NT2/D1 (cell line): ENCODE measurements around the gene EBNA1BP2.

Experiments used
- DNase-seq: peaks from one replicate; pipeline ENCODE4 v3.0.0-alpha.2; 2011; ENCODE audit warnings: low read depth, low spot score
- H3K27me3 ChIP-seq: 2 replicates; pipeline ENCODE4 v1.6.0; 2011; ENCODE audit warnings: mild to moderate bottlenecking; ENCODE audit not compliant: insufficient read length, insufficient read depth
- H3K36me3 ChIP-seq: 2 replicates; pipeline ENCODE4 v1.6.1; 2011; ENCODE audit warnings: mild to moderate bottlenecking, low read length, mixed read lengths; ENCODE audit not compliant: insufficient read depth, insufficient read length
- H3K4me1 ChIP-seq: 2 replicates; pipeline ENCODE4 v1.5.1; 2011; ENCODE audit not compliant: insufficient read depth, insufficient read length
- H3K4me3 ChIP-seq: 2 replicates; pipeline ENCODE4 v1.5.1; 2011; ENCODE audit warnings: low read depth; ENCODE audit not compliant: insufficient read length
- H3K9ac ChIP-seq: 2 replicates; pipeline ENCODE4 v1.6.0; 2011; ENCODE audit warnings: low read depth; ENCODE audit not compliant: insufficient read length
- H3K9me3 ChIP-seq: 2 replicates; pipeline ENCODE4 v1.5.1; 2011; ENCODE audit warnings: mild to moderate bottlenecking, low read length; ENCODE audit not compliant: insufficient read depth
- SUZ12 ChIP-seq: IDR thresholded peaks from 2 replicates; pipeline ENCODE4 v1.6.1; 2011; ENCODE audit not compliant: insufficient read length, insufficient read depth; ENCODE audit errors: extremely low read depth
- YY1 ChIP-seq: IDR thresholded peaks from 2 replicates; pipeline ENCODE4 v1.6.1; 2011; ENCODE audit not compliant: insufficient read length, insufficient read depth
- ZNF274 ChIP-seq: IDR thresholded peaks from 2 replicates; pipeline ENCODE4 v1.6.1; 2011; ENCODE audit warnings: mild to moderate bottlenecking, low read depth, low read length

Gene EBNA1BP2

DNA sequence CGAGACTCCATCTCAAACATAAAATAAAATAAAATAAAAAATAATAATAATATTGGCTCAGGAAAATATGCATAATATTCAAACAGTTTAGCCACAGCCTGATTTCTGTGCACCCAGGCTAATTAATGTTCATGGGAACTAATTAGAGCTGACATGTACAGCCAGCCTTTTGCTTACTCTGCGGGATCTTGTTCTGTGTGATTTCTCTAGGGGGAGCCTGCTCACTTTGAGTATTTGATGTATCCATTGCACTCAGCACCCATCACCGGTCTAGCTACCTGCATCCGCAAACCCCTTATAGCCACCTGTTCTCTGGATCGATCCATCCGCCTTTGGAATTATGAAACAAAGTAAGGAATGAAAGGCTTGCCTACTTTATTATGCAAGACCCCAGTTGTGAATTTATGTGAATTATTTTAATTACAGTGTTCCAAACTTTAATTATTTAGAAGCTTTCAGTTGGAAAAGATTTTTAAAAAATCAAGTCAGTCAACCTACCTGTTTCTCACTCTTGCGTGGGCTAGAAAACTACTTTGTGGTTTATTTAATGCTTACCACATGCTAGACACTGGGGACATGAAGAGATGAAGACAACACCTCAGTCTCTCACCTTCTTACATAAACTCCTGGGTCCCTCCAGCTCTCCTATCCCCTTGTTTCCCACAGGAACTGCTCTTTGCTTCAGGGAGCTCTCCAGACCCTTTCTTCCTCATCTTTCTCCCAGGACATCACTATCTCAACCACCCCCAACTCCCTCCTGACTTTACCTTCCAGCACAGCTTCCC is 25.4 kb upstream of the EBNA1BP2 start:
- Histone ChIP-seq H3K9me3 (no peaks in the 10 kb centered on the region; the same call in 1 of the 2 replicates), H3K4me1 (no peaks in the 10 kb centered on the region), H3K9ac (no peak overlapping the region), H3K36me3 (no peaks in the 10 kb centered on the region), H3K4me3 (no peak overlapping the region), H3K27me3 (no peaks in the 10 kb centered on the region)
- no peak for DNase-seq
- no peak for TF ChIP-seq SUZ12
- TF ChIP-seq YY1, result no peak
- TF ChIP-seq ZNF274, result no peak

- TF ChIP-seq YY1, result no peak
- no peak for TF ChIP-seq ZNF274
- TF ChIP-seq SUZ12, result no peak
- H3K4me3 ChIP-seq, result no peak overlapping the region
- H3K4me1 ChIP-seq, result no peaks in the 10 kb centered on the region
- no peaks in the 10 kb centered on the region for H3K36me3 ChIP-seq
- H3K9ac ChIP-seq, result no peak overlapping the region
- no peak for DNase-seq
- H3K9me3 ChIP-seq, result peaks cover 12% of the 10 kb centered on the region; the same call in 1 of the 2 replicates
- no peaks in the 10 kb centered on the region for H3K27me3 ChIP-seq
These were observed 22.4 kb upstream of the EBNA1BP2 start for GRCh38 chr1:43194509-43194908.

- H3K27me3 ChIP-seq, result no peaks in the 10 kb centered on the region
- no peak overlapping the region for H3K4me3 ChIP-seq
- TF ChIP-seq YY1 (no peak), ZNF274 (no peak), SUZ12 (no peak)
- no peaks in the 10 kb centered on the region for H3K36me3 ChIP-seq
- H3K9me3 ChIP-seq, result peaks cover 13% of the 10 kb centered on the region; the same call in 1 of the 2 replicates
- no peak for DNase-seq
- H3K9ac ChIP-seq, result no peak overlapping the region
- H3K4me1 ChIP-seq, result no peaks in the 10 kb centered on the region
These were observed 16.0 kb upstream of the EBNA1BP2 start for GRCh38 chr1:43188106-43188505.

- Histone ChIP-seq H3K4me1 (no peaks in the 10 kb centered on the region), H3K4me3 (no peak overlapping the region), H3K36me3 (no peaks in the 10 kb centered on the region), H3K9me3 (0 out of 2 replicates have a peak, but pooled peaks cover 6% of the 10 kb centered on the region), H3K27me3 (no peaks in the 10 kb centered on the region), H3K9ac (no peak overlapping the region)
- TF ChIP-seq YY1 (no peak), SUZ12 (no peak), ZNF274 (no peak)
- DNase-seq, result no peak
These were observed 12.9 kb upstream of the EBNA1BP2 start for GRCh38 chr1:43184995-43185394.

GRCh38 chr1:43184388-43184787 is 12.3 kb upstream of the EBNA1BP2 start:
- Histone ChIP-seq H3K27me3 (no peaks in the 10 kb centered on the region), H3K9me3 (no peaks in the 10 kb centered on the region), H3K4me3 (no peak overlapping the region), H3K36me3 (no peaks in the 10 kb centered on the region), H3K4me1 (no peaks in the 10 kb centered on the region), H3K9ac (no peak overlapping the region)
- DNase-seq, result no peak
- TF ChIP-seq ZNF274 (no peak), YY1 (no peak)

DNA sequence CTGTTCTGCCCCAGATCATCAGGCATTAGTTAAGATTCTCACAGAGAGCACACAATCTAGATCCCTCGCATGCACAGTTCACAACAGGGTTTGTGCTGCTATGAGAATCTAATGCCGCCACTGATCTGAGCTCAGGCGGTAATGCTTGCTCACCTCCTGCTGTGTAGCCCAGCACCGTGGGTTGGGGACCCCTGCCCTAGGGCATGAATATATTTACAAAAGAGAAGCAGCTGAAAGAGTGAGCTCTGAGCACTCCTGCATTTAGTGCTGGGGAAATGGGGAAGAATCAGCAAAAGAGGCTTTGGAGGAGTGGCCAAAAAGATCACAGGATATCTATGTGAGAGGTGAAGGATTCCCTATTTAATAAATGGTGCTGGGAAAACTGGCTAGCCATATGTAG is 5.6 kb upstream of the EBNA1BP2 start:
- Histone ChIP-seq H3K4me1 (peaks cover 9% of the 10 kb centered on the region), H3K36me3 (no peaks in the 10 kb centered on the region), H3K27me3 (peaks cover 8% of the 10 kb centered on the region), H3K9ac (peak overlapping the region; percentile 21), H3K9me3 (peaks cover 13% of the 10 kb centered on the region), H3K4me3 (no peak overlapping the region)
- peak; percentile 48 for DNase-seq
- TF ChIP-seq ZNF274 (no peak), SUZ12 (no peak), YY1 (no peak)

DNA sequence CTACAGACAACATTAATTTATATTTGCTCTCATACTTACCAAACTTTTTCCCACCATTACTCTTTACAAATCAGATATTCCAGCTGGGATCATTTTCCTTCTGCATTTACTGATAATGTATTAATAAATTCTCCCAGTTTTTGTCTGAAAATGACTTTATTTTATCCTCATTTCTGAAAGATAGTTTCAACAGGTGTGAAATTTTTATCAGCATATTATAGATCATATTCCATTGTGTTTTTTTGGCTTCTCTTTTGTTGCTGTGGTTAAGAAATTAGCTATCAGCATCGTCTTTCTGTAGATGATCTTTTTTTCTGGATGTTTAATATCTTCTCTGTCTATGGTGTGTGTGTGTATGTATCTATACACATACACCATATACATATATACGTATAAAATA is 2.8 kb upstream of the EBNA1BP2 start:
- Histone ChIP-seq H3K27me3 (peaks cover 8% of the 10 kb centered on the region), H3K4me3 (no peak overlapping the region), H3K9me3 (peaks cover 14% of the 10 kb centered on the region), H3K36me3 (peaks cover 11% of the 10 kb centered on the region), H3K9ac (no peak overlapping the region), H3K4me1 (peaks cover 9% of the 10 kb centered on the region)
- no peak for TF ChIP-seq YY1
- TF ChIP-seq SUZ12, result no peak
- no peak for TF ChIP-seq ZNF274
- no peak for DNase-seq
